HG03139 (cell line): Measurements from ENCODE around the gene SLC39A6.
"Not testable (repeated sequence)": the region's sequence is repeated elsewhere in the genome, so short reads cannot be mapped to it uniquely, and the experiment has no call there.

Experiments used
- ATAC-seq: cut with Tn5 transposase; IDR thresholded peaks from one replicate; pipeline ENCODE4 v1.9.1; 2021; ENCODE audit not compliant: unreplicated experiment

Gene SLC39A6

GRCh38 chr18:36066001-36066400 is 63.1 kb downstream of the SLC39A6 start:
- no peak for ATAC-seq

- ATAC-seq = not testable (repeated sequence)
Observed at GRCh38 chr18:36064809-36065079, 64.4 kb downstream of the SLC39A6 start.

- no peak for ATAC-seq
Observed at GRCh38 chr18:36064027-36064808, 64.9 kb downstream of the SLC39A6 start.

- ATAC-seq = no peak
Observed at GRCh38 chr18:36058674-36059073, 70.5 kb downstream of the SLC39A6 start.
